ENCODE data around the gene LRRC8B. TPM values are rescaled to one million over a fixed set of nuclear protein-coding genes. Genes with fewer than 3 reads are reported as not detected.

Gene LRRC8B
- total and polyA plus RNA-seq, 11 donors: 0.91 to 10.4 (median 4.7) TPM

GRCh38 chr1:89606227-89606980 is 81.8 kb downstream of the LRRC8B start:
- TF ChIP-seq POLR2A (IDR thresholded peaks at IDR 0.05) (no peak), CTCF (IDR thresholded peaks at IDR 0.05) (no peak)

GRCh38 chr1:89607156-89607555 is 82.5 kb downstream of the LRRC8B start:
- no peaks in the 10 kb centered on the region for H3K27me3 ChIP-seq
- TF ChIP-seq CTCF (IDR thresholded peaks at IDR 0.05) (no peak), POLR2A (IDR thresholded peaks at IDR 0.05) (no peak)
- no peak overlapping the region for H3K4me3 ChIP-seq
- no peak for DNase-seq
- 62 to 71% (median 71%) methylated on average over 2 of the region's 2 CpGs for WGBS, 4 donors
- no peaks in the 10 kb centered on the region for H3K9me3 ChIP-seq
- H3K36me3 ChIP-seq: no peaks in the 10 kb centered on the region
- ATAC-seq: no peak
- intact Hi-C loops (cut with DNase I): loop anchor here in 4 of 10 donors (5.0 to 10.0 kb wide), 3 partner anchors 82 to 158 kb away; partner anchors contain the start of gene LRRC8B (in 2 of the 4)
- peak overlapping the region; percentile 16 to 84 (median 78) for H3K27ac ChIP-seq
- H3K4me1 ChIP-seq: peaks cover 13 to 79% (median 58%) of the 10 kb centered on the region in 12 donors

More at GRCh38 chr1:89606227-89606980, 81.8 kb downstream of the LRRC8B start:
- H3K27me3 ChIP-seq: no peaks in the 10 kb centered on the region
- WGBS, 4 donors: 96 to 98% (median 98%) methylated on average over 3 of the region's 3 CpGs
- no peaks in the 10 kb centered on the region for H3K9me3 ChIP-seq
- ATAC-seq (no peak), DNase-seq (no peak)
- H3K27ac ChIP-seq: peak overlapping the region in 10 of 12 donors; percentile 9 to 84 (median 73)
- intact Hi-C loops (cut with DNase I): loop anchor here in 4 of 10 donors (5.0 to 10.0 kb wide), 3 partner anchors 82 to 158 kb away; partner anchors contain the start of gene LRRC8B (in 2 of the 4)
- H3K4me1 ChIP-seq: peaks cover 13 to 79% (median 58%) of the 10 kb centered on the region in 12 donors
- H3K36me3 ChIP-seq: no peaks in the 10 kb centered on the region
- H3K4me3 ChIP-seq: no peak overlapping the region

- H3K27me3 ChIP-seq: no peaks in the 10 kb centered on the region
- peaks cover 13 to 81% (median 58%) of the 10 kb centered on the region in 12 donors for H3K4me1 ChIP-seq
- peak overlapping the region in 1 of 12 donors; percentile 2 for H3K4me3 ChIP-seq
- H3K36me3 ChIP-seq: no peaks in the 10 kb centered on the region
- DNase-seq: no peak
- TF ChIP-seq POLR2A (IDR thresholded peaks at IDR 0.05) (no peak), CTCF (IDR thresholded peaks at IDR 0.05) (no peak)
- WGBS, 4 donors: 40 to 54% (median 48%) methylated on average over 5 of the region's 5 CpGs
- ATAC-seq: peak in 1 of 4 donors; percentile 27
- peak overlapping the region; percentile 16 to 84 (median 78) for H3K27ac ChIP-seq
- H3K9me3 ChIP-seq: no peaks in the 10 kb centered on the region
- intact Hi-C loops (cut with DNase I): loop anchor here in 4 of 10 donors (5.0 to 10.0 kb wide), 3 partner anchors 83 to 157 kb away; partner anchors contain the start of gene LRRC8B (in 2 of the 4)
Observed at GRCh38 chr1:89607586-89608318, 83.1 kb downstream of the LRRC8B start.
